Effector CD4-positive, alpha-beta T cell (primary cell): ENCODE results near the gene EXD3.
"Not testable (repeated sequence)": the region's sequence is repeated elsewhere in the genome, so short reads cannot be mapped to it uniquely, and the experiment has no call there.

ENCODE experiments used
- DNase-seq: peaks from one replicate; pipeline ENCODE4 v3.0.0-alpha.2; 2020

EXD3 gene

DNA sequence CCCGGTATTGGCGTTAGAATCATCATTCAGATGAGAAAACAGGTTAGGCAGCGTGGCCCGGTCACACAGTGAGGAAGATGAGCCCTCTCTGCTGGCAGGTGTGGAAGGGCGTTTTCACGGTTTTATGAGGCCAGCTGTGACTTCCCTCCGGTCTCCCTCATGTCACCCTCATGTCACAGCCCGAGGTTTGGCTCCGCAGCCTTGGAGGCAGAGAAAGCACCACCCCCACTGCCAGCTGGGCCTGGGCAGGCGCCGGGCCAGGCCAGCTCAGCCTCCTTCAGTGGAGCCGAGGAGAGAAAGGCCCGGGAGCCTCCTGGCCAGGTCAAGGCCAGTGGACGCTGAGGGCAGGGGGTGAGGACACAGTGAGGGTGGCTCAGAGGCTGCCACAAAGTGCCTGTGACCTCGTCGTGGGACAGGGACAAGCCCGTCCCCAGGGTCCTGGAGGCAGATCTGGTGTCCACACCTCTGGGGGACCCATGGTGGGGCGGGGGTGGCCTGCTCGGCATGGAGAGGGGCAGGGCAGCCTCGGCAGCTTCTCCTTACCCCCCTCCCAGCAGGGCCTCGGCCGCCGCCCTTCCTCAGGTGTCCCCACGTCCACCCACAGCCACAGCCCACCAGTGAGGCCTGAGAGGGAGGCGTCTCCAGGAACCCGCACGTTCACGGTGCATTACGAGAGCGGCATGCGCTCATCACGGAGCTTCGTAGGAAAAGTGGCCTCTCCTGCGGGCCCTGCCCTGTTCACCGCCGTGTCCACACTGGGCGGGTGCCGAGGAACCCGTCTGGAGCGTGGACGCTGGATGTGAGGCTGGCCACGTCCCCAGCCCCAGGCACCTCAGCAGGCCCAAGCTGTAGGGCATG is 32.2 kb downstream of the EXD3 start:
- no peak for DNase-seq

DNA sequence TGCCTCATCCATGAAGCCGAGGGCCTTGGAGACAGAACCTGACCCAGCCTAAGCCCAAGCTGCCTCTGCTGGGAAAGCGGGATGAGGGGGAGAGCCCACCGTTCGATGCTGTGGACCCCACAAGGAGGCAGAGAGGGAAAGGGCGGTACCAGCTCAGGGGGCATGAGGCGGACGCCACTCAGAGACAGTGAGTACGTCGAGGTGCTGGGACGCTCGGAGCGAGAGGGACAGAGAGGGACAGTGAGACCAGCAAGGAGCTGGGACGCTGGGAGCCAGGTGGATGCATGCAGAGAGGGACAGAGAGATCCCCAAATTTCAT is 33.6 kb downstream of the EXD3 start:
- no peak for DNase-seq

DNA sequence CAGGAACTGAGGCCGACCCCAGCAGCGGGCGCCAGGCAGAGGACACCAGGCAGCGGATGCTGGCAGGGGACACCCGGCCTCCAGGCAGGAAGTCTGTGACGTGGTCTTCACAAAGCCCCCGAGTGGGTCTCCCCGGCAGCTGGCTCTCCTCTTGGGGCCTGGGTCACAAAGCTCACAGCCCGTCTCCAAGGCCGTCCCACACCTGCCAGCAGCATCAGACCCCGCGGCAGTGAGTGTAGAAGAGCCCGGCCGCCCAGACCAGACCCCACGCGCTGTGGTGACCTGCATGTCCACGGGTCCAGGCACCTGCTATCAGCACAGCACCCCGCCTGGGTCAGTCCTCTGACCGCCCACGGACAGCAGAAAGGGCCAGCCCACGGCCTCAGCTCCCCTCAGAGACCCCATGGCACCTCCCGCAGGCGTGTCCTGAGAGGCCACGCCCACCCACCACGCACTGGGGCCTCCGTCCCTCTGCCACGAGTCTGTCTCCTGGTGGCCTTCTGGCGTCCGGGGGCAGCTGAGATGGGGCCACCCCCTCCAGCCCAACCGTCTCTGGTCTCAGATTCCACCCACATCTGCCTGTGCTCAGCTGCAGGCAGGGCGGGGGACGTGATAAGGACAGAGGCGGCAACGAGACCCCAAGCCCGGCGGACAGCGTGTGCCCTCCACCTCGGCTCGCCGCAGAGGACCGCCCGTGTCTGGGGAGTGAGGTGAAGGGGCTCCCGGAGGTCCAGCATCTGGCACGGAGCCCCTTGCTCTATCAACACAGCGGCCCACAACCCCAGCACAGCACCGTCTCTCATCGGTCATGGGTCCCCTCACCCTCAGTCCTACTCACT is 34.2 kb downstream of the EXD3 start:
- DNase-seq: no peak

DNA sequence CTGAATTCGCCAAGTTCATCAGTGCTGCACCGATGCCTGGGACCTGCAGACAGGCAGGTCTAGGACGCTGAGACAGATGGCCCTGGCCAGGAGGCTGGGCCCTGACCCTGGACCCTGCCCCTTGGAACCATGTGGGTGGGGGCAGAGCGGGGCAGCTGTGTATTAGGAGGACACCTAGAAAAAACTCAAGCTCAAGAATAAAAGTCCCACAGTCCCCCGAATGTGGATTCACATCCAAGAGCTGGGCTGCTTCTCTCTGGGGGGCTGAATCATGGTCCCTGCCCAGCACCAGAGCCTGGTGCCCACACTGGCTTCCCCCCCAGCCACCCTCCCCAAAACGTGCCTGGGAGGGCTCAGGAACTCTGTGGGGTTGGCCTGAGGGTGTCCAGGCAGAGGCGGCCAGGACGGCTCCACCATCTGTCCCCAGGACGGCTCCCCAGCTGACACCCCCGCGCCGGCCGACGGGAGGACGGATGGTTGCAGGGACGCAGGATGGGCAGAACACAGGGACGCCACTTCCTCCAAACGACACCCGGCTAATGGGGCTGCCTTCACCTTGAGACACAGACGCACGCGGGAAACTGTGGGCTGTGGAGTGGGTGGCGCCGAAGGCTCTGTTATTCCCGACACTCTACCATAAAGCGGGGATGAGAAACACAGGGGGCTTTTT is 34.9 kb downstream of the EXD3 start:
- DNase-seq: no peak

DNA sequence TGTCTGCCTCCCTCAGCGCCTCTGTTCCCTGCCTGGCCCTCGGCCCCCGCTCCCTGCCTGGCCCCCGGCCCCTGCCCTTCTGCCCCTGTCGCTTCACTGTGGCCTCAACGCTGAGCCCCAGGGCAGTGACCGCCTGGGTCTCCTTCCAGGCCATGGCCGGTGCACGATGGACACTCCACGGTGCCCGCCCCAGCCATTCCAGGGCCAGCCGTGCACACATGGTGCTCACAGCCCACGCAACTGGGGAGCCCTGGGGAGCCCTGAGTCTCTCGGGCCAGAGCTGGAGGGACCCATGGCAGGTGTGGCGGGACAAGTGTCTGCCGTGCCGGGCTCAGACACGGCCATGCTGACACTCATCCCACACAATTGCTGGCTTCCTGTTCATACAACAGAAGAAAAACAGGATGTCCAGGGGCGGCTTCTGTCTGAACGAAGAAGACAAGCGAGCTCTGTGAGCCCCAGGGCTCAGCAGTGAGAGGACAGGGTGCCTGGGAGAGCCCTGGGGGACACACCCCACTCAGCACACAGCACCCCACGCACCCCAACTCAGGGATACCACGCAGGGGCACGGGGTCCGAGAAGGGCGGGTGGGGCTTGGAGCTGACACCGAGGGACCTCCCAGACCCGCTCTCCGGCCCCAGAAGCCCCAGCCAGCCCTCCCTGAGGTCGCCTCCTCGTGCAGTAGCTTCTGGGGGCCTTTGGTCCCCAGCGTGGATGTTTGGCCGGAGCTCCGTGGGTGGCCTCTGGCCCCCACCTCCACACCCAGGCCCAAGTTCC is 35.7 kb downstream of the EXD3 start:
- DNase-seq: peak; percentile 33

DNA sequence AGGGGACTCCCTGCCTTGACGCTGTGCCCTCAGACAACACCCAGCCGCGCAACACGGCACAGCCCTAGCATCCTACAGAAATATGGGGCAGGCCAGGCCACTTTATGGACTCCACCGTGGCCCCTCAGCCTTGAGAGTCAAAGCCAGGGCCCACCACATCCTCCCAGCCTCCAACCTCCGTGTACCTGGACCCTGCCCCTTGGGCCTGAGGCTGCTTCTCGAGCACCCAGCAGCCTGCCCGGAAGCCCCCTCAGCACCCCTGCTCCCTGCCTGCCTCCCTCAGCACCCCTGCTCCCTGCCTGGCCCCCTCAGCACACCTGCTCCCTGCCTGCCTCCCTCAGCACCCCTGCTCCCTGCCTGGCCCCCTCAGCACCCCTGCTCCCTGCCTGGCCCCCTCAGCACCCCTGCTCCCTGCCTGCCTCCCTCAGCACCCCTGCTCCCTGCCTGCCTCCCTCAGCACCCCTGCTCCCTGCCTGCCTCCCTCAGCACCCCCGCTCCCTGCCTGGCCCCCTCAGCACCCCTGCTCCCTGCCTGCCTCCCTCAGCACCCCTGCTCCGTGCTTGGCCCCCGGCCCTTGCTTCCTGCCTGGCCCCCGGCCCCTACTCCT is 36.4 kb downstream of the EXD3 start:
- not testable (repeated sequence) for DNase-seq

DNA sequence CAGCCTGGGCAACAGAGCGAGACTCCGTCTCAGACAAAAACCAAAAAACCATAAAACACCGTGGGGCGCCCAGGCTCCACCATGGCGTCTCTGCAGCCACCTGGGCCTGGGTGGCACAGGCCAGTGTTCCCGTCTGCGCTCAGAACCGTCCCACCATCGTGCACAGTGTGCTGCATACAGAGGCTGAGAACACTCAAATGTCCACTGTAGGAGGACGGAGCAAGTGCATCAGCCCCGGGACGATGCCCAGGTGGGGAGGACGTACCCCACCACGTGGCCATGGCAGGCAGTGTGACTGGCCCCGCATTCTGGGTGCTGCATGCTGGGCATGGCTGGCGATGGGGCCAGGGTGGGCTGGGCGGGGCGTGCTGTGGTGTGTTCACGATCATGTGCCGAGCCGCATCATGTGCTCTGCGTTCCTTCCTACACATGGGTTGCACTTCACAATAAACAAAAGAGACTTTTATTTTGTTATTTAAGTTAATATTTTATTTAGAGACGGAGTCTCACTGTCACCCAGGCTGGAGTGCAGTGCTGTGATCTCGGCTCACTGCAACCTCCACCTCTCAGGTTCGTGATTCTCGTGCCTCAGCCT is 37.8 kb downstream of the EXD3 start:
- no peak for DNase-seq

DNA sequence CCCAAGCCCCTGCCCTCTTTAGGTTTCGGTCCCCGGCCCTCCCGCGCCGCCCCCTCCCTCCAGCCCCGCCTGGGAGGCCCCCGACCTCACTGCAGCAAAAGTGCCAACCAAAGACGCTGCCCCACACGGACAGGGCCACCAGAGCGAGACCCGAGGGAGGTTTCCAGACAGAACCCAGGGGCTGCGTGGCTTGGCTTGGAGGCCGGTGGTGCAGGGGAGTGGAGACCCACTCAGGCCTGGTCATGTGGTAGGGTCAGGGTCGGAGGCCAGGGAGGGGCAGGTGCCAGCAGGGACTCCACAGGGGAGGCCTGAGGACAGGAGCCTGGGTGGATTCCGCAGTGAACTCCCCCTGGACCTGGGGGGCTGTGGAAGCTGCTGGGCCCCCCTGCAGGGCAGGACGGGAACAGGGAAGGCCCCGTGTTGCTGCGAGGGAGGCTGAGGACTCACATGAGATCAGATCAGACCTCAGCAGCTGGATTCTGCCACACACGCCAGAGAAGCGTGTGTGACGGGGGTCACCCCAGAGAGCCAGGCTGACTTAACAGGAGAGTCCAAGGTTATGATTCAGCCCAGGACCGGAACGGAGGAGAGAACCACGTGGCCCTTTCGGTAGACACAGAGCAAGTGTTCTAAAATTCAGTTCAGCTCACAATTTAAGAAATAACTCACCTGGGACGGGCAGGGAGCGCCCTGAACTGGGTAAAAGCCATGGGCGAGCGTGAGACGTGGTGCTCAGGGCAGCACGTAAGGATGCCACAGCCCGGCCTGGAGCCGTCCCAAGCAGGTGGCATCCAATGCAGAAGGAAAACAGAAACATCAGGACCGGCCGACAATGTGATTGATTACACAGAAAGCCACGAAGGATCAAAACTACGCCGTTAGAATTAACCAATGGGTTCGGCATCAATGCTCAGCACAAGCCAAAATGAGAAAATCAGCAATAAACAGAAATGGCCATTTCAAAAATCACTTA is 38.9 kb downstream of the EXD3 start:
- no peak for DNase-seq

DNA sequence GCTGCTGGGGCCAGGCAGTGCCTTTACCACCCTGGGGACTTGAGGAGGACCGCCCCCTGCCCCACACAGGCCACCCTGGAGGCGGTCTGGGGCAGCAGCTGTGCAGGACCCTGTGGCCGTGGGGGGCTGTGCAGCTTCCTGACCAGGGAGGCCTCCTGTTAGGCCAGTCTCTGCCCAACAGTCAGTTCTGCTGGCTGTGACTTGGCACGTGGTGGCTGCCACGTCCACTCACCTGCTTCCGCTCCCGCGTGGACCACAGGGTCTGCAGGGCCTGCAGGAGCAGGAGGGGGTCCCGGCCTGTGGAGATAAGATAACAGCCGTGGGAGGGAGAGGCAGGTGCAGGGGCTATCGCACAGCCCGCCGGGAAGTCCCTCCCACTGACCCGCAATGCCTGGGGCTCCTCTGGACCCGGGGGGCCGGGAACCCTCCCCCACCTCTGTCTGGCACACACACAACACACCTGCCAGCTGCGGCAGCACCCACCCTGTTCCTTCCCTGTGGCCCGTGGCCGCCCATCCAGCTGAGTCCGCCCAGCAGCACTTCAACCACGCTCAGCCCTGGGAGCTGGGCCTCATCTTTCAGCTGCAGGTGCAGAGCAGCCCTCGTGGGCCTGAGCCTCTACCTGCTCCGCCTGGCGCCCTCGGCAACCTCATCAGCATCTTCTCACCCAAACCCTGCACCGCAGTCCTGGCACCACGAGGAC is 39.7 kb downstream of the EXD3 start:
- no peak for DNase-seq

DNA sequence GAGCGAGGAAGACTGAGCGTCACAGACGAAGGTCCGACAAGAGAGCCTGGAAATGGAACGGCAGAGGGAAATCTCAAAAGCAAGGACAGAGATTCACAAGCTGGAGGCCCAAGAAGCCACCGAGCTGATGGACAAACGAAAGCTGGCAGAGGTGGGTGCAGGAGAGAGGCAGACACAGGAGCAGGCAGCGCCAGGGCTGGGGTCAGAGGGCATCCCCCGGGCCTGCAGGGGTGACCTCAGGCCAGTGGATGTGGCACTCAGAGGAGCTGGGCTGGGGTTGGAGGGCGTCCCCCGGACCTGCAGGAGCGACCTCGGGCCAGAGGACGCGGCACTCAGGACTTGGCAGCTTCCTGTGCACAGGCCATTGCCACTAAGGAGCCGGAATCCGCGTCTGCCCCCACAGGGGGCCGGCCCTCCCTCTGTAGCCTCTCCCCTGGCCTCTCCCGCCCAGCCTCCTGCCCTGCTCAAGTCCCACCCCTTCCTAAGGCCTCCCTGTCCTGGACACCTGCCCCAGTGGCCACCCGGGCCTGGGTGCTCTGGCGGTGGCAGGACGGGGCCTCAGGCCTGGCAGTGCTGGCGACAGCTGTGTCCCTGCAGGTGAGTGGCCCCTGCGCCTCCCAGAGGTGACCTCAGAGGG is 40.4 kb downstream of the EXD3 start:
- no peak for DNase-seq

DNA sequence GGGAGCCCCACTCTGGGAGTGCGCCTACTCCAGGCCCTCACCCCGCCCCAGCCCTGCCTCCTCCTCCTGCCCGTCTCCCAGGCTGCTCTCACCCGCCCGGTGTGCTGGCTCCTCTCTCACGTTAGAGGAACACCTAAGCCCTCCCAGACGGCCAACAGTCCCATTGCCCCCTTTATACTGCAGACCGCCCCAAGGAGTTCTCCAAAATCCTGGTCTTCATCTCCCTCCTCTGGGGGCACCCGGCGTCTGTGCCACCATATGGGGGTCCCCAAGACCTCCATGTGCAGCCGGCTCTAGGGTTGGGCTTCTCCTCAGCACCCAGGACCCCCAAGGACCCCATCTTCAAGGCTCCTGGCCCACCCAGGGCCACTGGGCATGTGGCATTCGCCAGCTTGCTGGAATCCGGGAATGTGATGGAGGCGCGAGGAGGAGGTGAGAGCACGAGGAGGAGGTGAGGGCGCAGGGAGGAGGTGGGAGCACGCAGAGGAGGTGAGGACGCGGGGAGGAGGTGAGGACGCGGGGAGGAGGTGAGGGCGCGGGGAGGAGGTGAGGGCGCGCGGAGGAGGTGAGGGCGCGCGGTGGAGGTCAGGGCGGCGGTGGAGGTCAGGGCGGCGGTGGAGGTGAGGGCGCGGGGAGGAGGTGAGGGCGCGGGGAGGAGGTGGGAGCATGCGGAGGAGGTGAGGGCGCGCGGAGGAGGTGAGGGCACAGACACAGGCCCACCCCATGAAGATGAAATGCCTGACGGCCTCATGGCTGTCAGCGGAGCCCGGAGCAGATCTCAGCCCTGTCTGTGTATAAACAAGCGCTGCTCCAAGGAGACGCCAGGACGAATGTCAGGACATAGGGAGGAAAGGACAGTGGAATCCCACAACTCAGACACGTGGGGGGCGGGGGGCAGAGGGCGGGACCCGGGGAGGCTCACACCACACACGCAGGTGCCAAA is 41.2 kb downstream of the EXD3 start:
- DNase-seq: no peak

DNA sequence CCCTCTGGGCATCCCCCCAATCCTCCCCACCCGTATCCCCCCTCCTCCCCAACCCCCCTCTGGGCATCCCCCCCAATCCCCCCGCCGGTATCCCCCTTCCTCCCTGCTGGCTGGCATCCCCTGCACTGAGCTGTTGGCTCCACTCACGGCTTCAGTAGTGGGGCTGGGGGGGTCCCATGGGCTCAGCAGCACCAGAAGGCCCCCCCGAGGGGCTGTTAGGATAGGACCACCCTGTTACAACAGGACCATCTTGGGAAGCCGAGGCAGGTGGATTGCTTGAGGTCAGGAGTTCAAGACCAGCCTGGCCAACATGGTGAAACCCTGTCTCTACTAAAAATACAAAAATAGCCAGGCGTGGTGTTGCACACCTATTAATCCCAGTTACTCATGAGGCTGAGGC is 42.4 kb downstream of the EXD3 start:
- no peak for DNase-seq

DNA sequence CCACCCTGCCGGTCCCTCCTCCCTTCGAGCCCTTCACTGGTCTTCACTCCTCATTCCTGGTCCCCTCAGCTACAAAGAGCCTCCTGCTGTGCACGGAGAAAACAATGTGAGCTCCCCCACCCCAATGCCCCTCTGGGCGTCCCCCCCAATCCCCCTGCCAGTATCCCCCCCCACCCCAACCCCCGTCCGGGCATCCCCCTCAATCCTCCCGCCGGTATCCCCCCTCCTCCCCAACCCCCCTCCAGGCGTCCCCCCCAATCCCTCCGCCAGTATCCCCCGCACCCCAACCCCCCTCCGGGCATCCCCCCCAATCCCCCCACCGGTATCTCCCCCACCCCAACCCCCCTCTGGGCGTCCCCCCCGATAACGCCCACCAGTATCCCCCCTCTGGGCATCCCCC is 42.8 kb downstream of the EXD3 start:
- DNase-seq: no peak

DNA sequence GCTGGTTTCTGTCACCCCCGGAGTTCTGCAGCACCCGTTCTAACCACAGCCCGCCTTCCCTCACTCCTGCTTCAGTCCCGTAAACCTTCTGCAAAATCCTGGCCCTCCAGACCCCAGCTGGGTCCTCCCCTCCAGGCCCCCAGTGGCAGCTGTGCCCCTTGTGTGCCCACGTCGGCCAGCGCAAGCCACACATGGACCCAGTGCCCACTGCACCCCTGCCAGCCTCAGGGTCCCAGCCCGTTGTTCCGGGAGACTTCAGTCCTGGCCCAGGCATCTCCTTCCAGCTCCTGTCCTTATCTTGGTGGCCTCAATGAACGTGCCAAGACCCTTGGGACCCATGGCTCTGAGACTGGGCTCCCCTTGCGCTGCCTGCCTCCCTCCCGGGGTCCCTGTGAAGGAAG is 43.2 kb downstream of the EXD3 start:
- DNase-seq: no peak

DNA sequence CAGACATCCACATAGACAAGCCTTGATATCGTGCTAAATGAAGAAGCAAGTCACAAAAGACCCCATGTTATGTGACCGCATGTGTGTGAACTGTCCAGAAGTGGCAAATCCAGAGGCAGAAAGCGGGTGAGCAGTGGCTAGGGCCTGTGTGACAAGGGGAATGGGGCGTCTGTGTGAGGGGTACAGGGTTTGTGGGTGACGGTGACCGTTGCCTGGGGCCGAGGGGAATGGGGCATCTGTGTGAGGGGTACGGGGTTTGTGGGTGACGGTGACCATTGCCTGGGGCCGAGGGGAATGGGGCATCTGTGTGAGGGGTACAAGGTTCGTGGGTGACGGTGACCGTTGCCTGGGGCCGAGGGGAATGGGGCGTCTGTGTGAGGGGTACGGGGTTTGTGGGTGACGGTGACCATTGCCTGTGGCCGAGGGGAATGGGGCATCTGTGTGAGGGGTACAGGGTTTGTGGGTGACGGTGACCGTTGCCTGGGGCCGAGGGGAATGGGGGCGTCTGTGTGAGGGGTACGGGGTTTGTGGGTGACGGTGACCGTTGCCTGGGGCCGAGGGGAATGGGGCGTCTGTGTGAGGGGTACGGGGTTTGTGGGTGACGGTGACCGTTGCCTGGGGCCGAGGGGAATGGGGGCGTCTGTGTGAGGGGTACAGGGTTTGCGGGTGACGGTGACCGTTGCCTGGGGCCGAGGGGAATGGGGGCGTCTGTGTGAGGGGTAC is 44.1 kb downstream of the EXD3 start:
- not testable (repeated sequence) for DNase-seq

DNA sequence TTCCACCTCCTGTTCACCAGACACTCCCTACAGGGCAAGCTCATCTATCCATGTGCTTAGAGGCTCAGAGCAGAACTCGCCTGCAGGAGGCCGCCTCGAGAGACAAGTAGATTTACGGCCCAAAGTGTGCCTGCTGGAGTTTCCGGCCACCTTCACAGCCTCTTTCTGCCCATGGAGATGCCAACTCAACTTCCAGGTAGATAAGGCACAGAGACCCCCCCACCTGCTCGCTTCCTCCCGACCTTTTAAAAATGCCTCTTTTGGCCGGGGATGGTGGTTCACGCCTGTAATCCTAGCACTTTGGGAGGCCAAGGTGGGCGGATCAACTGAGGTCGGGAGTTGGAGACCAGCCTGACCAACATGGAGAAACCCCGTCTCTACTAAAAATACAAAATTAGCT is 46.6 kb downstream of the EXD3 start:
- no peak for DNase-seq

DNA sequence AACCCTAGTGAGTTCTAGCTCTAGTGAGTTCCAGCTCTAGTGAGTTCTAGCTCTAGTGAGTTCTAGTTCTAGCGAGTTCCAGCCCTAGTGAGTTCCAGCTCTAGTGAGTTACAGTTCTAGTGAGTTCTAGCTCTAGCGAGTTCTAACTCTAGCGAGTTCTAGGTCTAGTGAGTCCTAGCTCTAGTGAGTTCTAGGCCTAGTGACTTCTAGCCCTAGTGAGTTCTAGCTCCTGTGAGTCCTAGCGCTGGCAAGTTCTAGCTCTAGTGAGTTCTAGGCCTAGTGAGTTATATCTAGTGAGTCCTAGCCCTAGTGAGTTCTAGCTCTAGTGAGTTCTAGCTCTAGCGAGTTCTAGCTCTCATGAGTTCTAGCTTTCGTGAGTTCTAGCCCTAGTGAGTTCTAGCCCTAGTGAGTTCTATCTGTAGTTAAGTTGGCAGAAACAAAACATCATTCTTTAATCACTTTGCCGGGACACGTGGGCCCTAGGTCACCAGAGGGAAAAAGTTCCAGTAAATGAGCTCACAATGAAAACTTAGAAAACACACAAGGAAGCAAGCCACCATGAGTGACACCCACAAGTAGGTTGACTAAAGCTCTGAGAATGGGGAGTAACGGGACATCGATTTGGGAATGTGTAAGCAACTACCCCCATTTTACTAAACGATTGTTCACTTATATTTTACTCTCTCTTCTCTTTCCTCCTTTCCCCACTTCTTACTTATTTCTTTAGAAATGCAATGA is 47.5 kb downstream of the EXD3 start:
- no peak for DNase-seq
